Naive thymus-derived CD4-positive, alpha-beta T cell (primary cell): ENCODE results near the gene ARHGAP23. TPM values are rescaled to one million over a fixed set of nuclear protein-coding genes. Genes with fewer than 3 reads are reported as not detected.
"Not testable (repeated sequence)": the region's sequence is repeated elsewhere in the genome, so short reads cannot be mapped to it uniquely, and the experiment has no call there.

Source experiments
- ATAC-seq: fragments of 150-1000 bp; cut with Tn5 transposase; 2 replicates; pipeline ENCODE4 v1.10.0; 2021; ENCODE audit warnings: mild to moderate bottlenecking, moderate library complexity
- CTCF ChIA-PET: fragments of 350-600 bp; sonication (Branson Sonifier 250); formaldehyde crosslinking; loops from one replicate; lab custom pipeline; 2021; ENCODE audit warnings: antibody characterized with exemption; lab: Charles Lee
- POLR2A ChIA-PET: fragments of 350-600 bp; sonication (Branson Sonifier 250); formaldehyde crosslinking; loops from one replicate; lab custom pipeline; 2021; ENCODE audit warnings: antibody characterized with exemption, inconsistent platforms; lab: Charles Lee
- DNase-seq, 9 donors: peaks; one replicate each; pipeline versions ENCODE4 v3.0.0 to v3.0.0-alpha.2; 2020 to 2022; ENCODE audit warnings: mixed read lengths in 1 of 9
- H3K27ac ChIP-seq: one replicate; pipeline ENCODE4 v1.7.0; 2013; ENCODE audit warnings: mild to moderate bottlenecking, low read depth, low read length, moderate library complexity
- H3K27me3 ChIP-seq, 2 donors: one replicate each; pipeline ENCODE4 v1.7.0; 2013; ENCODE audit warnings: low read length in 2 of 2, mild to moderate bottlenecking in 2 of 2, moderate library complexity in 2 of 2; ENCODE audit not compliant: control insufficient read depth in 2 of 2, insufficient read depth in 2 of 2
- H3K36me3 ChIP-seq, 3 experiments: 1 replicate in 2 of 3; 2 replicates in 1 of 3; pipeline ENCODE4 v1.7.0; 2013; ENCODE audit warnings: low read length in 3 of 3, mild to moderate bottlenecking in 3 of 3, moderate library complexity in 1 of 3; ENCODE audit not compliant: insufficient read depth in 3 of 3, control insufficient read depth in 2 of 3
- H3K4me1 ChIP-seq, 2 donors: one replicate each; pipeline ENCODE4 v1.7.0; 2013; ENCODE audit warnings: low read length in 2 of 2, mild to moderate bottlenecking in 2 of 2, moderate library complexity in 1 of 2; ENCODE audit not compliant: control insufficient read depth in 2 of 2, insufficient read depth in 2 of 2
- H3K4me3 ChIP-seq: 2 replicates; pipeline ENCODE4 v1.7.0; 2013; ENCODE audit warnings: mild to moderate bottlenecking, low read length
- H3K9me3 ChIP-seq, 3 experiments: 1 replicate in 2 of 3; 2 replicates in 1 of 3; pipeline ENCODE4 v1.7.0; 2013; ENCODE audit warnings: low read length in 3 of 3; ENCODE audit not compliant: control insufficient read depth in 2 of 3
- H3K27ac Mint-ChIP-seq, 9 donors: one replicate each; pipeline ENCODE4 v1.8.0; 2020 to 2022; ENCODE audit warnings: mixed read lengths in 9 of 9, mild to moderate bottlenecking in 8 of 9, moderate library complexity in 5 of 9, inconsistent platforms in 2 of 9
- H3K27me3 Mint-ChIP-seq, 5 donors: one replicate each; pipeline ENCODE4 v1.8.0; 2021 to 2022; ENCODE audit warnings: mixed read lengths in 5 of 5, mild to moderate bottlenecking in 1 of 5
- H3K36me3 Mint-ChIP-seq, 5 donors: one replicate each; pipeline ENCODE4 v1.8.0; 2020 to 2022; ENCODE audit warnings: mixed read lengths in 5 of 5, mild to moderate bottlenecking in 3 of 5, inconsistent platforms in 1 of 5
- H3K4me1 Mint-ChIP-seq, 7 donors: one replicate each; pipeline ENCODE4 v1.8.0; 2020 to 2022; ENCODE audit warnings: mixed read lengths in 7 of 7, mild to moderate bottlenecking in 3 of 7, inconsistent platforms in 1 of 7
- H3K4me3 Mint-ChIP-seq, 10 donors: one replicate each; pipeline ENCODE4 v1.8.0; 2020 to 2022; ENCODE audit warnings: mild to moderate bottlenecking in 10 of 10, mixed read lengths in 10 of 10, moderate library complexity in 6 of 10, inconsistent platforms in 2 of 10
- H3K9me3 Mint-ChIP-seq, 11 donors: one replicate each; pipeline ENCODE4 v1.8.0; 2020 to 2022; ENCODE audit warnings: mixed read lengths in 11 of 11, mild to moderate bottlenecking in 4 of 11, inconsistent platforms in 1 of 11, moderate library complexity in 1 of 11
- intact Hi-C, 2 donors: fragments of 100-400 bp; cut with micrococcal nuclease; formaldehyde crosslinking; loops; one replicate each; pipeline ENCODE4 v1.15.1; 2023
- polyA plus RNA-seq, 2 donors: library from polyadenylated mRNA; unstranded; fragments of 300-500 nt; fragmentation: Illumina TruSeq; gene quantifications; one replicate each; pipeline ENCODE4 v1.2.3, GENCODE V29; 2021
- total RNA-seq, 6 experiments: library from RNA in 5 of 6; stranded (reverse) in 5 of 6; gene quantifications; 1 replicate in 5 of 6; 2 replicates in 1 of 6; pipeline ENCODE4 v1.2.3 and lab custom pipeline; 2021 to 2026

The ARHGAP23 gene
- total and polyA plus RNA-seq, 7 experiments from 2014 or later, result 0.24 to 1.3 (median 0.34) TPM; not detected in 4

GRCh38 chr17:38482700-38483043 lies 54.4 kb downstream of the ARHGAP23 start:
- H3K36me3 Mint-ChIP-seq, POLR2A ChIA-PET: not testable (repeated sequence)

GRCh38 chr17:38484242-38485145 lies 56.2 kb downstream of the ARHGAP23 start:
- not testable (repeated sequence) for H3K27me3 ChIP-seq, H3K4me1 ChIP-seq, H3K27me3 Mint-ChIP-seq, H3K9me3 Mint-ChIP-seq, H3K36me3 ChIP-seq, H3K9me3 ChIP-seq, H3K4me1 Mint-ChIP-seq, H3K36me3 Mint-ChIP-seq, H3K27ac ChIP-seq, H3K4me3 Mint-ChIP-seq, H3K4me3 ChIP-seq, H3K27ac Mint-ChIP-seq
- peak; percentile 77 for ATAC-seq
- ChIA-PET CTCF (interaction anchor here (1.5 kb wide), 1 partner anchor 135 kb away, joined by 5 read pairs; no protein-coding TSS in a partner anchor), POLR2A (interaction anchor here (0.6 kb wide), 1 partner anchor 1554 kb away, joined by 3 read pairs; no protein-coding TSS in a partner anchor)
- intact Hi-C loops, result loop anchor here (1.0 to 2.0 kb wide), 3 partner anchors 40 to 135 kb away; no protein-coding TSS in a partner anchor
- DNase-seq, result peak in 8 of 9 donors; percentile 29 to 66 (median 54)

More at GRCh38 chr17:38482700-38483043, 54.4 kb downstream of the ARHGAP23 start:
- H3K9me3 ChIP-seq, DNase-seq, H3K4me1 ChIP-seq, H3K27ac Mint-ChIP-seq, H3K27me3 ChIP-seq, H3K4me1 Mint-ChIP-seq, H3K27me3 Mint-ChIP-seq, ATAC-seq, H3K9me3 Mint-ChIP-seq, intact Hi-C loops, H3K4me3 ChIP-seq, H3K36me3 ChIP-seq, H3K4me3 Mint-ChIP-seq, H3K27ac ChIP-seq: not testable (repeated sequence)
- CTCF ChIA-PET, result interaction anchor here (1.2 kb wide), 1 partner anchor 59 kb away, joined by 4 read pairs; no protein-coding TSS in a partner anchor

GRCh38 chr17:38485146-38485468 lies 56.8 kb downstream of the ARHGAP23 start:
- ATAC-seq (no peak), DNase-seq (no peak)
- H3K4me1 ChIP-seq, result no peaks in the 10 kb centered on the region
- CTCF ChIA-PET, result interaction anchor here (0.7 to 1.5 kb wide), 2 partner anchors 135 to 1272 kb away, joined by 3 to 5 read pairs; no protein-coding TSS in a partner anchor
- Mint-ChIP-seq H3K36me3 (no peaks in the 10 kb centered on the region), H3K27me3 (peaks cover 0 to 9% (median 0%) of the 10 kb centered on the region in 5 donors), H3K4me3 (no peak overlapping the region), H3K27ac (no peak overlapping the region), H3K4me1 (peaks cover 0 to 7% (median 5%) of the 10 kb centered on the region in 7 donors), H3K9me3 (no peaks in the 10 kb centered on the region)
- no peaks in the 10 kb centered on the region for H3K36me3 ChIP-seq
- no peak overlapping the region for H3K4me3 ChIP-seq
- no peaks in the 10 kb centered on the region for H3K9me3 ChIP-seq
- no peaks in the 10 kb centered on the region for H3K27me3 ChIP-seq
- no peak overlapping the region for H3K27ac ChIP-seq
- POLR2A ChIA-PET, result no interaction called here
- intact Hi-C loops, result loop anchor here (1.0 to 2.0 kb wide), 3 partner anchors 41 to 136 kb away; no protein-coding TSS in a partner anchor

- H3K36me3 Mint-ChIP-seq, H3K27ac Mint-ChIP-seq, ATAC-seq, H3K4me3 ChIP-seq, H3K27me3 ChIP-seq, H3K9me3 Mint-ChIP-seq, DNase-seq, H3K4me1 ChIP-seq, H3K27me3 Mint-ChIP-seq, H3K9me3 ChIP-seq, H3K4me1 Mint-ChIP-seq, H3K4me3 Mint-ChIP-seq, H3K27ac ChIP-seq, H3K36me3 ChIP-seq, POLR2A ChIA-PET: not testable (repeated sequence)
- CTCF ChIA-PET, result interaction anchor here (0.7 to 1.5 kb wide), 2 partner anchors 136 to 1273 kb away, joined by 3 to 5 read pairs; no protein-coding TSS in a partner anchor
- intact Hi-C loops, result loop anchor here (1.0 to 2.0 kb wide), 3 partner anchors 41 to 136 kb away; no protein-coding TSS in a partner anchor
Observed at GRCh38 chr17:38485681-38486298, 57.5 kb downstream of the ARHGAP23 start.

GRCh38 chr17:38489774-38490173 lies 61.5 kb downstream of the ARHGAP23 start:
- H3K9me3 Mint-ChIP-seq, DNase-seq, POLR2A ChIA-PET, intact Hi-C loops, H3K27ac ChIP-seq, H3K36me3 ChIP-seq, H3K4me3 ChIP-seq, H3K4me3 Mint-ChIP-seq, H3K4me1 Mint-ChIP-seq, H3K27me3 ChIP-seq, H3K4me1 ChIP-seq, H3K9me3 ChIP-seq, H3K27ac Mint-ChIP-seq, CTCF ChIA-PET, ATAC-seq, H3K36me3 Mint-ChIP-seq: not testable (repeated sequence)
- H3K27me3 Mint-ChIP-seq, result peaks cover 0 to 12% (median 0%) of the 10 kb centered on the region in 5 donors

- H3K36me3 ChIP-seq, H3K4me3 ChIP-seq, CTCF ChIA-PET, H3K36me3 Mint-ChIP-seq, ATAC-seq, DNase-seq, H3K9me3 ChIP-seq, H3K4me3 Mint-ChIP-seq, H3K4me1 ChIP-seq, H3K4me1 Mint-ChIP-seq, H3K27me3 ChIP-seq, POLR2A ChIA-PET, H3K27ac ChIP-seq, H3K9me3 Mint-ChIP-seq: not testable (repeated sequence)
- intact Hi-C loops, result loop anchor here (1.0 to 2.0 kb wide), 6 partner anchors 47 to 176 kb away; no protein-coding TSS in a partner anchor
- peak overlapping the region in 2 of 9 donors; percentile 18 to 36 for H3K27ac Mint-ChIP-seq
- peaks cover 0 to 12% (median 0%) of the 10 kb centered on the region in 5 donors for H3K27me3 Mint-ChIP-seq
Observed at GRCh38 chr17:38491346-38492066, 63.2 kb downstream of the ARHGAP23 start.
